HG03442 (cell line): ENCODE data around the gene ACVR1.
A peak's percentile ranks its signal among the peaks of the same experiment; 100 is the strongest.
"Not testable (repeated sequence)": the region's sequence is repeated elsewhere in the genome, so short reads cannot be mapped to it uniquely, and the experiment has no call there.

Source experiments
- ATAC-seq: cut with Tn5 transposase; IDR thresholded peaks from one replicate; pipeline ENCODE4 v1.9.1; 2021; ENCODE audit warnings: mild to moderate bottlenecking, moderate library complexity; ENCODE audit not compliant: unreplicated experiment

Gene ACVR1

GRCh38 chr2:157771234-157771633 lies 104.9 kb downstream of the ACVR1 start:
- no peak for ATAC-seq

GRCh38 chr2:157769856-157770255 lies 106.3 kb downstream of the ACVR1 start:
- ATAC-seq: no peak

GRCh38 chr2:157764386-157764785 lies 111.7 kb downstream of the ACVR1 start:
- ATAC-seq: no peak

GRCh38 chr2:157761520-157761919 lies 114.6 kb downstream of the ACVR1 start:
- no peak for ATAC-seq

- ATAC-seq: no peak
Observed at GRCh38 chr2:157760949-157761348, 115.2 kb downstream of the ACVR1 start.

- no peak for ATAC-seq
Observed at GRCh38 chr2:157759855-157760254, 116.3 kb downstream of the ACVR1 start.

- no peak for ATAC-seq
Observed at GRCh38 chr2:157758586-157758985, 117.5 kb downstream of the ACVR1 start.

- ATAC-seq: no peak
Observed at GRCh38 chr2:157757500-157757899, 118.6 kb downstream of the ACVR1 start.

- ATAC-seq: not testable (repeated sequence)
Observed at GRCh38 chr2:157756447-157756846, 119.7 kb downstream of the ACVR1 start.

- ATAC-seq: peak; percentile 66
Observed at GRCh38 chr2:157751462-157752058, 124.6 kb downstream of the ACVR1 start.

GRCh38 chr2:157749684-157750083 lies 126.4 kb downstream of the ACVR1 start:
- ATAC-seq: no peak

- ATAC-seq: no peak
Observed at GRCh38 chr2:157748371-157749142, 127.6 kb downstream of the ACVR1 start.

- ATAC-seq: peak; percentile 52
Observed at GRCh38 chr2:157747695-157748370, 128.3 kb downstream of the ACVR1 start.

GRCh38 chr2:157747280-157747679 lies 128.8 kb downstream of the ACVR1 start:
- no peak for ATAC-seq

- no peak for ATAC-seq
Observed at GRCh38 chr2:157746234-157746950, 129.7 kb downstream of the ACVR1 start.

GRCh38 chr2:157744571-157745076 lies 131.5 kb downstream of the ACVR1 start:
- no peak for ATAC-seq

GRCh38 chr2:157743051-157743450 lies 133.1 kb downstream of the ACVR1 start:
- ATAC-seq: peak; percentile 90

GRCh38 chr2:157741819-157742484 lies 134.2 kb downstream of the ACVR1 start:
- no peak for ATAC-seq

GRCh38 chr2:157737656-157738055 lies 138.5 kb downstream of the ACVR1 start:
- ATAC-seq: no peak

- ATAC-seq: no peak
Observed at GRCh38 chr2:157735532-157735931, 140.6 kb downstream of the ACVR1 start.

- ATAC-seq: no peak
Observed at GRCh38 chr2:157733263-157733662, 142.9 kb downstream of the ACVR1 start.
